GM10266 (cell line): Measurements from ENCODE around the gene TBC1D25.

Source experiments
- DNase-seq: peaks from one replicate; pipeline ENCODE4 v3.0.0; 2012; ENCODE audit errors: extremely low spot score
- TF ChIP-seq, protein P1 (sequence below): IDR thresholded peaks from 2 replicates; pipeline ENCODE4 v1.5.1; 2012; ENCODE audit warnings: mild to moderate bottlenecking, low read depth; ENCODE audit not compliant: control insufficient read depth, insufficient read depth; ENCODE audit errors: missing control alignments

Gene TBC1D25

DNA sequence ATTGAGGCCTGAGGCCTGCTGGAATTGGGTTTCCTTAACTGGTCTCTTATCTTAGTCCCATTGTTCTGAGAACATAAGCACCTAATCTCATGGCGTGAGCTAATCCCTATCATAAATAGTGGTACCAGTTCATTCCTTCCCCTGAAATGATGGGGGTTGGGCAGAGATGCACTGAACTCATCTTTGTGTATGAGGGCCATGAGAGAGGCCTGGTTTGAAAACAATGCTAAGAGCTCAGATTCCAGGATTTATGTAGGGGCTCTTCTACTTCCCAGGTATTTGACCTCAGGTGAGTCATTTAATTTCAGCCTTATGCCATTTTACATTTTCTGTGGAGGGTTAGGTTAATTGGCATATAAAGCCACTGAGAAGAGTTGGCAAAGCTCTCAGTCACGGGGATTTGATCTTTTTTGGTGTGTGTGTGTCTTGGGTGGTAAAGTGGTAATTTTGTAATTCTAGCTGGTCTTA is 39.2 kb downstream of the TBC1D25 start:
- no peak for DNase-seq
- TF ChIP-seq, protein P1, sequence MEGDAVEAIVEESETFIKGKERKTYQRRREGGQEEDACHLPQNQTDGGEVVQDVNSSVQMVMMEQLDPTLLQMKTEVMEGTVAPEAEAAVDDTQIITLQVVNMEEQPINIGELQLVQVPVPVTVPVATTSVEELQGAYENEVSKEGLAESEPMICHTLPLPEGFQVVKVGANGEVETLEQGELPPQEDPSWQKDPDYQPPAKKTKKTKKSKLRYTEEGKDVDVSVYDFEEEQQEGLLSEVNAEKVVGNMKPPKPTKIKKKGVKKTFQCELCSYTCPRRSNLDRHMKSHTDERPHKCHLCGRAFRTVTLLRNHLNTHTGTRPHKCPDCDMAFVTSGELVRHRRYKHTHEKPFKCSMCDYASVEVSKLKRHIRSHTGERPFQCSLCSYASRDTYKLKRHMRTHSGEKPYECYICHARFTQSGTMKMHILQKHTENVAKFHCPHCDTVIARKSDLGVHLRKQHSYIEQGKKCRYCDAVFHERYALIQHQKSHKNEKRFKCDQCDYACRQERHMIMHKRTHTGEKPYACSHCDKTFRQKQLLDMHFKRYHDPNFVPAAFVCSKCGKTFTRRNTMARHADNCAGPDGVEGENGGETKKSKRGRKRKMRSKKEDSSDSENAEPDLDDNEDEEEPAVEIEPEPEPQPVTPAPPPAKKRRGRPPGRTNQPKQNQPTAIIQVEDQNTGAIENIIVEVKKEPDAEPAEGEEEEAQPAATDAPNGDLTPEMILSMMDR, result no peak

DNA sequence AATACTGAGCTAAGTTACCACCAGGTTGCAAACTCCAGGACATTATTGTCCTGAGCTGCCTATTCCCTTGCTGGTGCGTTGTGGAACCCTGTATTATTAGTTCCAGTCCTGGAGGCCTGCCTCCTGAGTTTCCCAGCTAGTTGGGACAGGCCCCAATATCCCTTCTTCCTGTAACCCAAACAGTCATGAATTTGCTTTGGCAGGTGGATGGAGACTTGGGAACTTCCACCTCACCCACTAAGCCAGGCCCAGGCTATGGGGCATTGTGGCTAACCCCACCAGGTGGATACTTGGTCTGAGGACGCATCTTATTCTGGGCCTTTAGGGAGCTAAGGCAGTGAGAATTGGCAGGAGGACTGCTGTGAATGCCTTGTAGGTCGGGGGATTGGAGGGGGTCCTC is 39.7 kb downstream of the TBC1D25 start:
- TF ChIP-seq, protein P1, result no peak
- no peak for DNase-seq

DNA sequence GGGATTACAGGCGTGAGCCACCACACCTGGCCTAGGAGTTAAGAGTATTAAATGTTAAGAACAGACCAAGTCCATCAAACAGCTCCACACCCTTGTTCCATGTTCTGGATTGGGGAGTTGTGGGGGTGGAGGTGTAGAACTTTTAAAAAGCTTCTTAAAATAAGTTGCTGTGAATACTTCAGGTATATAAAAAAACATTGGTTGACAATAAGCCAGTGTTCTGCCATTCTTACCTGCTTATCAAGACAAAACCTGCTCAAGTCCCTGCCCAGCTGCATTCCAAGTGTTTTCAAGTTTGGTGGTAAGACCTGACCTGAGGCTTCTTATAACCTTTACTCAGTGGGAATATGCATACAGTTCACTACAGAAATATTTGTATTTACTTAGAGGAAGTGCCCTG is 41.1 kb downstream of the TBC1D25 start:
- TF ChIP-seq, protein P1, result no peak
- no peak for DNase-seq

DNA sequence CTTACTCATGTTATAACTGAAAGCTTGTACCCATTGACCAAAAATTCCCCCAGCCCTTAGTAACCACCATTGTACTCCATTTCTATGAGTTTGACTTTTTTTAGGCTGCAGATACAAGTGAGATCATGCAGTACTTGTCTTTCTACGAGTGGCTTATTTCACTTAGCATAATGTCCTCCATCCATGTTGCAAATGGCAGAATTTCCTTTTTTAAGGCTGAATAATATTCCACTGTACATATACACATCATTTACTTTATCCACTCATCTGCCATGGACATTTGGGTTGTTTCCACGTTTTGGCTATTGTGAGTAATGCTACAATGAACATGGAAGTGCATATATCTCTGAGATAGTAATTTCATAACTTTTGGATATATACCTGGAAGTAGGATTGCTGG is 45.2 kb downstream of the TBC1D25 start:
- DNase-seq, result no peak
- TF ChIP-seq, protein P1, result no peak

DNA sequence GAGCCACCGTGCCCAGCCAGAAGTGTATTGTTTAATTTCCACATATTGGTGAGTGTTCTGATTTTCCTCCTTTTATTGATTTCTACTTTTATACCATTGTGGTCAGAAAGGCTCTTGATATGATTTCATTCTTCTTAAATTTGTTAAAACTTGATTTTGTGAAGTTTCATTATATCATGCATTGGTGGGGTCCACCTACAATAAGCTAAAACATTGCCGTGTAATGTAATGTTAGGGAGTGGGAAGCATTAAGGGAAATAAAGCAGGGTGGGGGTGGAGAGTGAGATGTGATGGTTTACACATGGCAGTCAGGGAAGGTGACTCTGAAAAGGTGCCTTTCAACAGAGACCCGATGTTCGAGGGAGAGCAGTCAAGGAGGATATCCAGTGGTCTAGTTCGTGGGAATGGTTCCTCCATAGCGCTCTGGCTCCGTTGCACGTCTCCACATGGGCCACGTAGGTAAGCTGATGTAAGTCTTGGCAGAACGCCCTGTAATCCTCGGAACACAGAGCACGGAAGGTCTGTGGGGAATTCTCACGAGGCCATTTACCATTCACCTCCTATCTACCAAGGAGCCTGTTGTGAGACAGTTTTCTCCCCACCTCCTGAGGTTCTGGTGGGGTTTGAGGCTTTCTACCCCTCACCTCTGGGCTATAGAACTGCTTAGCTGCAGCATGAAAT is 50.1 kb downstream of the TBC1D25 start:
- TF ChIP-seq, protein P1, result no peak
- no peak for DNase-seq

DNA sequence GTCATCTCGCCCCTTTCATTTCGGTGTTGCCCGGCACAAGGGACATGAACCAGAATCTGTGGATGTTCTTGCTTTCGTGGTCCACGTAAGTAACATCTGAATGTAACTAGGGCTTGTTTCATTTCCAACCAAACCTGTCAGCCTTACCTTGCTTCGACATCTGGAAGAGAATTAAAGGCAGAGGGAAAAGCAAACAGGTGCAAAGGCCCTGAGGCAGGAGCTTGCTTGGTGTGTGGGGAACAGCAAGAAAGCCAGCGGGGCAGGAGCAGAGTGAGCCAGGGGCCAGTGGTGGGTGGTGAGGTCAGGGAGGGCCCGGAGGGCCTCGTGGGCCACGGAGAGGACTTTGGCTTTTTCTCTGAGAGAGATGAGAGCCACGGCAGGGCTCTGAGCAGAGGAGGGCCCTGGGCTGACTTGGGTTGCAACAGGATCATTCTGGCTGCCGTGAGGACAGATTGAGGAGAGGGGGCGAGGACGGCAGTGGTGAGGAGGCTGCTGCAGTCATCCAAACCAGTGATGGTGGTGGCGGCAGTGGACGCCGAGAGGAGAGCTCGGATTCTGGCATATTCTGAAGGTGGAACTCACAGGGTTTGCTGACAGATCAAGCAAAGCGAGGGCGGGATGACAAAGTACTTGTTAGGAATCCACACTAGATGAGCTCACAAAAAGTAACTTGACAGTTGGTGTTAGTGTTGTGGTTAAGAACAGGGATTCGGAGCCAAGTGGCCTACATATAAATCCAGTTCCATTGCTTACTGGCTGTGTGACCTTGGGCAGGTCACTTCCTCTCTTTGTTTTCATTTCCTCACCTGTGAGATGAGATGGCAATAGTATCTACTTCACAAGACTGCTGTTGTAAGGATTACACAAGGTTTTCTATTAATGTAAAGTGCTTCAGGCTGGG is 50.9 kb downstream of the TBC1D25 start:
- TF ChIP-seq, protein P1, result no peak
- no peak for DNase-seq
